Middle frontal gyrus (tissue), 1 donor: Measurements from ENCODE around the gene MAP3K20.

Experiments
- DNase-seq: peaks from one replicate; pipeline ENCODE4 v3.0.0-alpha.2; 2015; ENCODE audit warnings: low spot score; ENCODE audit errors: extremely low spot score

MAP3K20 gene

DNA sequence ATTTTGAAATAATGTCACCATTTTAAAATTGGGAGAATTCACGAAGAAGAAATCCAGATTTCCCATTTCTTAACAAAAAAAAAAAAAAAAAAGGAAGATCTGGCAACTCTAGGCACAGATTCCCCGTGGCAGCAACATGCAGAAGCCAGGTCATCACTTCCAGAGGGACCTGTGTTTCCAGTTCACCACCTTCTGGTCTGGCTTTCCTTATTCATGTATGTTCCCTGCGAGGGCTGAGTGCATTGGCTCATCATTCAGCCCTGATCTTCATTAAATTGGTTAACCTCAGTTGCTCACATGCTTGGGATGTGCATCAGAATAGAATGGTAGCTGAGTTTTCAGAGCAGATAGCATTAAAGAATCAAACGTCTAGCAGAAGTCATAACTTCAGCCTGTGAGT is 25.0 kb upstream of the MAP3K20 start:
- DNase-seq = no peak

DNA sequence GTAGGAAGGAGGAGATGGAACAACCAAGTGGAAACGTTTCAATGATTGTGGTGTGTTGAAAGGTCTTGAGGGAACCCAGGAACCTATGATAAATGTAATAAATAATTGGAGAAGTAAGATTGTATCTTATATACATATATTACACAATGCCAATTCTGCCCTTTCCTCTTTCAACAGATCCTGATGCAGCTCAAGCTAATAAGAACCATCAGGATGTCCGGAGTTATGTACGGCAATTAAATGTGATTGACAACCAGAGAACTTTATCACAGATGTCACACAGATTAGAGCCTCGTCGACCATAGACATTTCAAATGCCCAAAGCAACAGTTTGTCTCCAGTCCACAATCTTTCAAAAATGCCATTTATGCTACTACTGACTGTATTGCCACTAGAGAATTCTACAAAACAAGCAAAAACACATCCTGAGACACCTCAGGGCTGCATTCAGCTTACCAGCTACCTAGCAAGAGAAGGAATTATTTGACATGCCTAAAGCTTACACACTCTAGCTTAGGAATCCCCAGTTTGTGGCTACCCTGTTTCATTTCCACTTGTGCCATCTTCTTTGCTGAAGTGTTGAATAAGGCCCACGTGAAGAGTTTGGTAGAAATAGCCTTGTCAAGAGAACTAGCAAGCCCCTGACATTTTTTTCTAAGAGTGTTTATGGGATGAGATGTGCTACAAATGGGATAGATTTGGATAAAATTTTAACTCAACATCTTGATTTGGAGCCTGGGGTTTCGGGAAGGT is 24.0 kb upstream of the MAP3K20 start:
- no peak for DNase-seq

DNA sequence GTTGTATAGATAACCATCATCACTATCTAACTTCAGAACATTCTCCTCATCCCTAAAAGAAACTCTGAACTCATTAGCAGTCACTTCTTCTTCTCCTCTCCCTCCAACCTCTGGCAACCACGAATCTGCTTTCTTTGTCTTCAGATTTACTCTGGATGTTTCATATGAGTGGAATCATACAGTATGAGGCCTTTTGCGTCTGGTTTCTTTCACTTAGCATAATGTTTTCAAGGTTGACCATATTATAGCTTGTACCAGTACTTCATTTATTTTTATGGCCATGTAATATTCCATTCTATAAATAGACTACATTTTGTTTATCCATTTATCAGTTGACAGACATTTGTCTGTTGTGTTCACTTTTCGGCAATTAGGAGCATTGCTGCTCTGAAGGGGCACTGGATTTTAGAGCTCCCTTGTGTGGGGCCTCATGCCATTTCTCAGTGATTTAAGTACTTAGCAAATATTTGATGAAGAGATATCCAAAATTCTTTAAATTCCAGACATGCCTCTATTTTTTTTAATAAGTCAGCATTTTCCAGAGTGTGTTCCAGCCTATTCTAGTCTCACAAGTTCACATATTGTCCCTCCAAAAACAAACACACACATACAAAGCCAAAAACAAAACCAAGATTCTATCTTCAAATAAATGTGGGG is 22.5 kb upstream of the MAP3K20 start:
- DNase-seq = no peak

DNA sequence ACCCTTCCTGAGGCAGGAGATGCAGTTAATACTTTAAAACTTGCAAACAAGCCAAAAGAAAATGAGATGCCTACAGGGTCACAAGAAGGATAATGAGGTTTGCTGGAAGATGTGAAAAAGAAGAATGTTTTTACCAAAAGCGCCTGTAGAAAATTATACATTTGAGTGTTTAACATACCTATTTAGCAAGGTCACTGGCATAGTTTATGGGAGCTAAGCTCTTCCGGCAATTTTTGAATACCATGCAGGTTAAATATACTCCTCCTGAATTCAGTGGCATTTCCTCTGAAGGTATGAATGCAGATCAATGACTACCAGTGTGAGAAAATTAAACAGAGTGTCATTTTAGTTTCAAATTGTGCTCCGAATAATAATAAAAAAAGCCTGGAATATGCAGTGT is 21.2 kb upstream of the MAP3K20 start:
- DNase-seq = no peak

DNA sequence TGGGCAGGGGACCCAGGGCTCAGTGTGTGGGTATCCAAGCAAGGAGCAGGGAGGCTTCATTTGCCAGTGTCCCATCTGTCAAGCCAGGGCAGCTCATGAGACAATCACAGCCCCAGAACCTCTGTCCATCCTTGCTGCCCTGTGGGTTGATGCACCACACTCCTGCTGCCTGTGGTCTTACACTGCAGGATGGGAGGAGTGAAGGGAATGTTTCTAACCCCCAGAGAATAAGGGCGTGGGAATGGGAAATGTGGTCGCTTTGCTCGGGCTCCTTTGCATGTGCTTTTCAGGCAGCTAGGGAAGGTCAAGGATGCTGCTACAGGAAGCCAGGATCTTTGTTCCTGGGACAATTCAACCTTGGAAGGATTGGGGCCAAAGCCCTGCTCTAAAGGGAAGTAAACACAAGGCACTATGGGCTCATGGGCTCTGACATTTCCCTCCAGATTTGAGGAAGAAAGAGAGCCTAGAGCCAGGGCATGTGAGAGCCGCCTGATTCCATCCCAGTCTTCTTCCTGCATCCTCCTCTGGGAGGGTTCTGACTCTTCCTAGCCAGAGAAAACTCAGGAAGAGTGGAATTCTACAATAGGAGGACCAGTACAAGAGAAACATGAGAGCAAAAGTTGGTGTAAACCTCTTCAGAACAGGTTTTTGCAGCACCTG is 18.8 kb upstream of the MAP3K20 start:
- no peak for DNase-seq

DNA sequence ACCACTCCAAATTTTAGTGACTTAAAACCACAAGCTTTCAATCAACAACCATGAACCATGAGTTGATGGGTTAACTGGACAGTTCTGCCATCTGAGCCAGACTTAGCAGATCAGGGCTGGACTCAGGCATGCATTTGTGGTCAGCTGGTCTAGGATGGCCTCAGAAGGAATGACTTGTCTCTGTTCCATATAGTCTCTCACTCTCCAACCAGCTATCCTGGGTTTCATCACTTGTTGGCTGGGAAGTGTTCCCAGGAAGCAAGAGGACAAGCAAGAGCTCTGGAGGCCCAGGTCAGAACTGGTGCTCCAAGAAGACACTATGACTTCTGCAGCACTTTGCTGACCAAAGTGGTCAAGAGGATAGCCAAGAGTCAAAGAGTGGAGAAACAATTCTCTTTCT is 17.5 kb upstream of the MAP3K20 start:
- DNase-seq = no peak

DNA sequence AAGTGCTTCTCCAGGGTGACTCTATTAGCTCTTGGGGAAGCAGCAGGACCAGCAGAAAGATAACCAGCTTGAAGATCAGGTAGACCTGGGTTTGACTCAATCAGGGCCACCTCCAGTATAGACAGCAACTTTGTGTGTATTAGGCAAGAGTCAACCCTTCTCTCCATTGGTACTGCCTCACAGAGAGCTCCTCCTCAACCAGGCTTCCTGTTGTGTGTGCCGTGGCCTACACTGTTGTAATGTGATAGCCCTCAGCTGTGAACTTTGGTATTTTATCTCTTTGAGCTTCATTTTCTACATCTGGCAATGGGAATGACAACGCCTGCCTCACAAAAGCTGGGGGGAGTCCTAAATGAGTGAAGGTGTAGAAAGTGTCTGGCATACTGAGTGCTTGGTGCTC is 17.0 kb upstream of the MAP3K20 start:
- no peak for DNase-seq

DNA sequence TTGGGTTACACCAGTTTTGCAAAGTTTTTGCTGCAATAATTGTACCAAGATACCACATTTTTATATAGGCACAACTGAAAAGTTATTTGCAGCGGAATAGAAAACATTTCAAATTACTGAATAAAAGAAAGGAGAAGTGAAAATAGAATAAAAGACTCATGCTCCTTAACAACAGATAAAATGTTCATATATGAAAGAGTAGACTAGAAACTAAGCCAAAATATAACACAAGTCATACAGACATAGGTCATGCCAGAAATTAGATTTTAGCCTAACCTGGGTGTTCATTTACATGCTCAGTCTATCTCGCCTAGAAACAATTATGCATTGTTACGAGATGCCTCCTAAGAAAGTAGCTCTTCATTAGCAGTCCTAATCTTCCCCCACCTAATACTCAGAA is 16.4 kb upstream of the MAP3K20 start:
- no peak for DNase-seq

DNA sequence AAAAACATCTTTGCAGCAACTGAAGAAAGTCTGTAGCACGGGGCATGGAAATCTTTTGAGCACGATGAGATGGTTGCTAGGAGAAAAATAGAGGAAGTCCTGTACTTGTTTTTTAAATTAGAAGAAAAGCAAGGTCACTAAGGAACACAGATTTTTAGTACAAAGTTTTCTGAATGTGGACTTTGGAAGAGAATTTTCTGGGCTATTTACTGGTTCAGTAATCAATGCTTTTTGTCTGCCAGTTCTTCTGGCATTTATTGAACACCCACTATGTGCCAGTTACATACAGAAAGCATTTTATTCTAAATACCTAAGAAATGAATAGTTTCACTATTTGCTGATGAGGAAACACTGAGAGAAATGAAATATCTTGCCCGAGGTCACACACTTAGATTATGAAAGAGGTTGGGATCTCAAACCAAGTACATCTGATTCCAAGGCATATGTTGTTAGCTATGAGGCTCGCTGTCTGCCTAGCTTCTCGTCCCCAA is 15.6 kb upstream of the MAP3K20 start:
- no peak for DNase-seq

DNA sequence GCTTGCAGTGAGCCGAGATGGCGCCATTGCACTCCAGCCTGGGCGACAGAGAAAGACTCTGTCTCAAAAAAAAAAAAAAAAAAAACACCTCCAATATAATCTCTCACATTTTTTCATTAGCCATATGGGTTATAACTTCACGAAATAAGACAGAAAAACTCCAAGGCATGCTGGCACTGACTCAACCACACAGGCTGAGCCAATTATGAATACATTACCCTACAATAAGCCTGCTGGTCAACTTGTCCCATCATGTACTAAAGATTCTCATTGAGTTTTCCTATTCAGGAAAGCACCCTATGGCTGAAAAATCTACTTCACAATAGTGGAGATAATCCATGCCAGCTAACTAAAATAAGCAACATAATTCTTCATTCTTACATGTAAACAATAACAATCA is 12.8 kb upstream of the MAP3K20 start:
- DNase-seq = no peak

DNA sequence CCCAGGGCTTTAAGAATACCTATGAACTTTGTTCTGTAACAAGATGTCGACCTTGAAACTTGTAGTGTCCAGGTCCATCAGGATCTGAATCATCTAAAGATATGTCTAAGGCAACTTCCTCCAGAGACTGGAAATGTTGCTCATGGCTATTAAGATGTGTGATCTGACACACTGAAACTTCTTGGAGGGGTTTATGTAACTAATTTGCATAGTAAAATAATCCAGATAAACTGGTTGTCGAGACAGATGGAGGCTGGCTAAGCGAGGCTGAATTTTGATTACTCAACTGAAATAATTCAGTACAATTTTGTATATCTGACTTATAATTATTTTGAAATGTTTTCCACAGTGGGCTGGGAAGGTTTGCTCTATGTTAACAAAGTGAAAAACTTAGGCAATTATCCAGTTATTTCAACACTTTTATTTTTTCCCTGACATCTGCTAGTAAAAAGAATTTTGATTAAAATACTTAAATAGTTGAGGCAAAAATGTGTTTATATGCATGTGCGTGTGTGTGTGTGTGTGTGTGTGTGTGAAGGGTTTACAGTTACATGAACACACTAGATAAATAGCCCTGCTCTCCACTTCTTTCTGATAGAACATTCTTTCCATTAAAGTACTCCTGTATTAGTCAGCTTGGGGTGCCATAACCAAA is 11.4 kb upstream of the MAP3K20 start:
- DNase-seq = no peak

DNA sequence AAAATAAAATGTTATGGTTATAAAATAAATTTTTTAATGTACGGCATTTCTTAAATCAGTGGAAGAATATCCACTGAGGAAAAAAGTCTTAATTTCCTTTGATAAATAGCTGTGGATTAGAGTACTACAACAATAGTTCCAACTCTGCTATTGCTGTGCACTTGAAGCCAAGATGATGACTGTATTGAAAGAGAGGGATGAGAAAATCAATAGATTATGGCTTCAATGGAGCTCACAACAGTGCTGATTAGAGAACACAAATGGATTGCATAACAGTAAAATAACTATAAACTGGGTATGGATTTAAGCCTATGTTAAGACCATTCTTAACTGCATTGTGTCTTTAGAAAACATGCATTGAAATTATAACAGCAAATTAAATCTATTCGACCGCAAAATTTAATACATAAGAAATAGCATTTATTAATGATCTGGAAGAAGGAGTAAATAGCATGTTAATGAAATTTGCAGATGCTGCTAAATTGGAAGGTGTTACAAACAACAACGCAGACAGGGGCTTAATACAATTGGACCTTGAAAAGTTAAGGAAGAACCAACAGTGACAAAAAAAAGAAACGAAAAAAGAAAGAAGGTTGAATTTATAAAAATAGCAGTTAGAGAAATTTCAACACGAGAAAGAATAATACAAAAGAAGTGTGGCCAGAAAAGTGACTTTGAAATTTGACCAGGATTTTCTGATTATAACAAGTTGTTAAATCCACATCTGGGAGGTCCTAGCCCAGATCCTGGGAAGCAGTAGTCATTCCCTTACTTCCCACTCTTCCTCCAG is 8.6 kb upstream of the MAP3K20 start:
- no peak for DNase-seq

DNA sequence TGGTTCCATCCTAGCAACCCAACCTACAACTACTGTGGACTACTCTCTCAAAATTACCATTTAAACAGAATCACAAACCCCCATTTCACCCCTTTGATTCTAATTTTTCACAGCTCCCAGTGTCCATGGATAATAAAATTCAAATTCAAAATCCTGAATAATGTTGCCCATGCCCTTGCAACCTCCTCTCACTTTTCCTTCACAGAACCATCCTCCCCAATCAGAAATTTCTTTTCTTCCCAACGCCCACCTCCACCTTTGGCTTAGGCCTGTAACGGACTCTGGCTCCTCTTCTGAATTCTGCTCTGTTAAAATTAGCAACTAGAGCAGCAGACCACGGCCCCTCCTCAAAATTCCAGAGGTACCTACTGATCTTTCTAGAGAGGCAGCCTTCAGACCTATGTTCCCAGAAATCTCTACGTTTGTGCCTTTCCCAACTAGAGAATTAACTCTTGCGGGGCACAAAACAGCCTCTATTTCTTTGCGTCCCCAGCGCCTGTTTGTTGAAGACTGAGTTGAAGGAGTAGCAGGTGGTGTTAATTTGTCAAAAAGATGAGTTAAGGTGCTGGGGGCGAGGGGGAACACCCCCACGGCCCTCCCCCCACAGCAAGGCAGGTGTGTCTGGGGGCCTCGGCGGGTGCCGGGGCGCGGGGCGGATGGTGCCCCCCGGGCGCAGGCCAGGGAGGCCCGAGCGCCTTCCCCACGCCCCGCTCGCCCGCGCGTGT is 428 bp upstream of the MAP3K20 start:
- DNase-seq = no peak

DNA sequence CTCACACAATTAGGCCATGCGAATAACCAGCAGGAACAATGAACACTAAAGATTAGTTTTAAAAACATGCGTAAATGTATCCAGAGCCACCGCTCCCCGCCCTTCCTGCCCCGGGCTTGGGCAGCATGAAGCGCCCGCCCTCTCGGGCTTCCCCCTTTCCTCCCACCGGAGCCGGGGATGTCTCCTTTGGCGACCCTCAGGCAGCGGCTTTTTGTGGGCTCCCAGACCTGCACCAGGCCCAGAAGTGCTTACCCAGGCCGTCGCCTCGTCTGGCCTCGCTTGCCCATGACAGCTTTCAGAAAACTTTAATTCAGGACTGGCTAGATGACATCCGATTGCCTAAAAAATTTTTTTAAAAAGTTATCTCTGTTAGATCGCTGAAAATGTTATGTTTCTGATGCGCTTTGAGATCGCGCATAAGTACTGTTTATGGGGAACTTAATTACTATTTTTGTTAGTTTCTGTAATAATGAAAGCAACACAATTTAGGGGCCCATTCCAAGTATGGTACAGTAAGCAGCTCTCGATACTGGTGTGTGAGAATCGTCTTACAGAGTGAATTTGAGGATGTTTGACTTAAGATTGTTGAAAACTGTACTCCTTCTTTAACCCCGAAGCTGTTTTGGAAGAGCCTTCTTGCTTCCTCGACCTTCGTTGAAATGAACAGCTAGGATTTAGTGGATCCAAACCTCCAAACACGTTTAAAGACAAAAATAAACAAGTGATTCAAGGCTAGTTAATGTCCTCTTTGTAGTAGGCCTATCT is 1.1 kb downstream of the MAP3K20 start:
- no peak for DNase-seq

DNA sequence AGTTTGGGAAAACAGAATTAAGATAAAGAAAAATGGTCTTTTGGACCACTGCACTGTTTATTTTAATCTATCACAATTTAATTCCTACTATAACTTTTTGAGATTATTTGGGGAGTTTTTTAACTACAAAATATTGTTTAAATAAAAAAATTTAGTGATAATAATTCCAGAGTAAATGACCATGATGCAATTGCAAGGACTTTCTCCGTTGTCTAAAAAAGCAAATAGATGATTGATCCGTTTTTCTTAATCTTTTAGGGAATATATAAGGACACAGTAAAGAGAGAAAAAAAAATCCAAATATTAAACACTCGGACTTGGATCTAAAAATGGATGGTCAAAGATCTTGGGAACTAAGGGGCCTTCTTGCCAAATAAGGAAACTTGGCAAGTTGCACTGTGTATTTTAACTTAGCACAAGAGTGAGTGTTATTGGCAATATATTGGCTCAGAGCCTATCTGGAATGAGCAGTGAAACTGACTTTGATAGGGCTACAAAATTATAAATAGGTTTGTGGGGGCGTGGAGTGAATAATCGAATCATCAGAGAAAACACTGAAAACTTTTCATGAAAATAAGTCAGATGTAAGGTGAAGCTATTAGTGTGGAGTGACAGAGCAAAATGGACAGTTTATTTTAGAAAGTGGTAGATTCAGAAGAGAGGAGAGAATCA is 2.0 kb downstream of the MAP3K20 start:
- DNase-seq = no peak

DNA sequence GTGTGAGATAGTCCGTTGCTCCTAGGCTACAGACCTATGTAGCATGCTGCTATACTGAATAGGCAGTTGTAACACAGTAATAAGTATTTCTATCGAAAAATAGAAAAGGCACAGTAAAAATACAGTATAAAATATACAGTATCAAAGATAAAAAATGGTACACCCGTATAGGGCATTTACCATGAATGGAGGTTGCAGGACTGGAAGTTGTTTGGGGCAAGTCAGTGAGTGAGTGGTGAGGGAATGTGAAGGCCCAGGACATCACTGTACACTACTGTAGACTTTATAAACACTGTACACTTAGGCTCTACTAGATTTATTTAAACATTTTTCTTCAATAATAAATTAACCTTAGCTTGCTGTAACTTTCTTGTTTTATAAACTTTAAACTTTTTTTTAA is 3.5 kb downstream of the MAP3K20 start:
- DNase-seq = no peak

DNA sequence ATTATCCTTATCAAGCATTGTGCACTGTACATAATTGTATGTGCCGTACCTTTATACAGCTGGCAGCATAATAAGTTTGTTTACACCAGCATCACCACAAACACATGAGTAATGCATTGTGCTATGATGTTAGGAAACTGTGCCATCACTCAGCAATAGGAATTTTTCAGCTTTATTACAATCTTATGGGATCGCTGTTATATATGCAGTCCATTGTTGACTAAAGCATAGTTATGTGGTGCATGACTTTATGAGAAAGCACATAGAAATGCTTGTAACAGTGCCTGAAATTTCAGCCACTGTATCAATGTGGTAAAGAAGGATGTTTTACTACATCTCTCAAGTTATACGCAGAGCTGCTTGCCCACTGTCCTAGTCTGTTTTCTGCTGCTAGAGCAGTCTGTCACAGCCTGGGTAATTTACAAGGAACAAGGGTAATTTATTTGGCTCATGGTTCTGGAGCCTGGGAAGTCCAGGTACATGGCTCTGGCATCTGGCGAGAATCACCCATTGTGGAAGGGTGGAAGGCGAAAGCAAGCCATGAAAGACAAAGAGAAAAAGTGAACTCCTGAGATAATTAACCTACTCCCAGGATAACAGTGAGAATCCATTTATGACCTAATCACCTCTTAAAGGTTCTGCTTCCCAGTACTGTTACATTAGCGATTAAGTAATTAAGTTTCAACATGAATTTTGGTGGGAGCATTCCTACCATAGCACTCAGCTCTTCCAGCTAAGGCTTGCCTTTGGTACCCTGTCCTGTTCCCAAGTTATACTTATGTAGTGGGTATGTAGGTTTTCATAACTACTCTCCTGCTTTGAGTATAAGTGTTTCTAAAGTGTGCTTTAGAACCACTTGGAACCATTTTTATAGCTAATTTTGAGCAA is 4.6 kb downstream of the MAP3K20 start:
- DNase-seq = no peak

DNA sequence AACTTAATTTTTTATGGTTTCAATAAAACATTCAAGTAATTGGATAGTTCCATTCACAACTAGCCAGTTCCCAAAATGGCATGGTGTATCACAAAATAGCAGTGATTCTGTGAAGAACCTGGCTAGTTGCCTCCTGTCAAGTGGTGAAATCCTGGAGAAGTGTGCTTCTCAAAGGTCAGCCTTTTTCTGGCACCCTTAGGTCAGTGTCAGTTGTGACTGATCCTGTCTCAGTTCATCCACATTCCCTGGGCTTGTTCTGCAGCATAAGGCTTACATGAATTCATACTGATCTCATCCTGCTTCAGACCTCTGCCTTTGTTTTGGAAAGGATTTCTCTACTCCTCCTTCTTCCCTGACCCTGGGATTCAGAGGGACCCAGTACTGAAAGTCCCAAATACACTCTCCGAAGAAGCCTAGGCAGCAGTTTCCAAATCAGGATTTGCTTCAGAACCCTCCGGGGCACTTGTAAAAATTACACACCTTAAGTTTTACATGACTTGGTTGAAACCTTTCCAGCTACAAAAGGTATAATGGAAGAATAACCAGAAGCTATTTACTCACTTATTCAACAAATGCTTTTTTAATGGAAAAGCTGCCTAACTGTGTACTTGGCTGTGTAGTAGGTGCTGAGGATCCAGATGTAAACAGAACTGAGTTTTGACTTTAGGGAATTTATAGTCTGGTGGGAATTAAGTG is 11.0 kb downstream of the MAP3K20 start:
- no peak for DNase-seq
